Astrocyte (in vitro differentiated cells and primary cell): ENCODE measurements around the gene PSD. TPM values are rescaled to one million over a fixed set of nuclear protein-coding genes. Genes with fewer than 3 reads are reported as not detected.
A peak's percentile ranks its signal among the peaks of the same experiment; 100 is the strongest.

Experiments
- DNase-seq: peaks from one replicate; pipeline ENCODE4 v3.0.0-alpha.2; 2010; ENCODE audit warnings: low read depth
- FAIRE-seq: peaks from 2 replicates; lab custom pipeline; 2011; peaks lifted over from hg19 to GRCh38; lab: Jason Lieb, UNC
- H2AFZ ChIP-seq: 2 replicates; pipeline ENCODE4 v1.6.0; 2012; ENCODE audit warnings: low read depth, low read length, inconsistent platforms
- H3K27ac ChIP-seq: 2 replicates; pipeline ENCODE4 v1.5.1; 2011; ENCODE audit warnings: low read depth, low read length, inconsistent platforms
- H3K27me3 ChIP-seq: 2 replicates; pipeline ENCODE4 v1.6.0; 2011; ENCODE audit warnings: low read length, inconsistent platforms; ENCODE audit not compliant: insufficient read depth
- H3K36me3 ChIP-seq: 2 replicates; pipeline ENCODE4 v1.5.1; 2011; ENCODE audit warnings: low read length, inconsistent platforms; ENCODE audit not compliant: insufficient read depth
- H3K4me1 ChIP-seq: 2 replicates; pipeline ENCODE4 v1.5.1; 2011; ENCODE audit warnings: low read length, inconsistent platforms; ENCODE audit not compliant: insufficient read depth
- H3K4me2 ChIP-seq: 2 replicates; pipeline ENCODE4 v1.6.0; 2012; ENCODE audit warnings: low read length, inconsistent platforms
- H3K4me3 ChIP-seq: 2 replicates; pipeline ENCODE4 v1.5.1; 2011; ENCODE audit warnings: low read depth, mild to moderate bottlenecking, low read length, inconsistent platforms; ENCODE audit not compliant: insufficient read depth
- H3K79me2 ChIP-seq: 2 replicates; pipeline ENCODE4 v1.6.0; 2012; ENCODE audit warnings: mild to moderate bottlenecking, low read length, inconsistent platforms; ENCODE audit not compliant: insufficient read depth
- H3K9ac ChIP-seq: 2 replicates; pipeline ENCODE4 v1.6.0; 2012; ENCODE audit warnings: mild to moderate bottlenecking, low read length, inconsistent platforms
- H3K9me3 ChIP-seq: 2 replicates; pipeline ENCODE4 v1.5.1; 2012; ENCODE audit warnings: low read depth, mild to moderate bottlenecking, low read length, inconsistent platforms; ENCODE audit not compliant: insufficient read depth
- H4K20me1 ChIP-seq: 2 replicates; pipeline ENCODE4 v1.6.0; 2012; ENCODE audit warnings: low read length, inconsistent platforms; ENCODE audit not compliant: insufficient read depth
- H3K27ac Mint-ChIP-seq: one replicate; pipeline ENCODE4 v1.8.0; 2021; ENCODE audit warnings: mild to moderate bottlenecking, mixed read lengths; ENCODE audit not compliant: unreplicated experiment
- H3K27me3 Mint-ChIP-seq: one replicate; pipeline ENCODE4 v1.8.0; 2021; ENCODE audit warnings: low read depth, mixed read lengths; ENCODE audit not compliant: unreplicated experiment
- H3K36me3 Mint-ChIP-seq: one replicate; pipeline ENCODE4 v1.8.0; 2021; ENCODE audit warnings: low read depth, mixed read lengths; ENCODE audit not compliant: unreplicated experiment
- H3K4me1 Mint-ChIP-seq: one replicate; pipeline ENCODE4 v1.8.0; 2021; ENCODE audit warnings: low read depth, mixed read lengths; ENCODE audit not compliant: unreplicated experiment
- H3K4me3 Mint-ChIP-seq: one replicate; pipeline ENCODE4 v1.8.0; 2021; ENCODE audit warnings: mild to moderate bottlenecking, moderate library complexity, mixed read lengths; ENCODE audit not compliant: unreplicated experiment
- H3K9me3 Mint-ChIP-seq: one replicate; pipeline ENCODE4 v1.8.0; 2021; ENCODE audit warnings: mild to moderate bottlenecking, mixed read lengths; ENCODE audit not compliant: unreplicated experiment
- CTCF ChIP-seq: IDR thresholded peaks from 2 replicates; pipeline ENCODE4 v1.5.1; 2011; ENCODE audit warnings: low read depth, mild to moderate bottlenecking, inconsistent platforms, low read length, moderate library complexity; ENCODE audit not compliant: insufficient read depth
- EZH2 ChIP-seq: IDR thresholded peaks from 2 replicates; pipeline ENCODE4 v1.6.1; 2012; ENCODE audit warnings: mild to moderate bottlenecking, low read length, inconsistent platforms; ENCODE audit not compliant: insufficient read depth
- total RNA-seq: library from RNA; stranded (reverse); gene quantifications from 2 replicates; pipeline ENCODE4 v1.2.1, GENCODE V29; 2021

Gene PSD
- total RNA-seq, 1 donor from 2014 or later, result 8.8 TPM

GRCh38 chr10:102450124-102450373 is 31.5 kb upstream of the PSD start:
- H3K4me3 ChIP-seq, result peak overlapping the region; percentile 69
- no peaks in the 10 kb centered on the region for H4K20me1 ChIP-seq
- no peak overlapping the region for H3K27ac ChIP-seq
- H3K4me1 Mint-ChIP-seq, result peaks cover 17% of the 10 kb centered on the region
- H2AFZ ChIP-seq, result peak overlapping the region; percentile 90
- H3K79me2 ChIP-seq, result no peaks in the 10 kb centered on the region
- H3K9me3 ChIP-seq, result no peaks in the 10 kb centered on the region
- FAIRE-seq (no peak), DNase-seq (no peak)
- H3K36me3 Mint-ChIP-seq, result peaks cover 2% of the 10 kb centered on the region
- no peaks in the 10 kb centered on the region for H3K27me3 Mint-ChIP-seq
- H3K4me1 ChIP-seq, result peaks cover 23% of the 10 kb centered on the region
- TF ChIP-seq EZH2, result no peak
- no peak for TF ChIP-seq CTCF
- peak overlapping the region; percentile 74 for H3K9ac ChIP-seq
- H3K27me3 ChIP-seq, result no peaks in the 10 kb centered on the region
- peak overlapping the region; percentile 99 for H3K4me2 ChIP-seq
- H3K4me3 Mint-ChIP-seq, result peak overlapping the region; percentile 92
- no peak overlapping the region for H3K27ac Mint-ChIP-seq
- H3K9me3 Mint-ChIP-seq, result no peaks in the 10 kb centered on the region
- H3K36me3 ChIP-seq, result no peaks in the 10 kb centered on the region

GRCh38 chr10:102449321-102450123 is 30.9 kb upstream of the PSD start:
- H3K36me3 ChIP-seq, result no peaks in the 10 kb centered on the region
- peak overlapping the region; percentile 74 for H3K9ac ChIP-seq
- peak overlapping the region; percentile 99 for H3K4me2 ChIP-seq
- Mint-ChIP-seq H3K4me1 (peaks cover 15% of the 10 kb centered on the region), H3K27me3 (no peaks in the 10 kb centered on the region), H3K27ac (peak overlapping the region; percentile 53), H3K36me3 (peaks cover 2% of the 10 kb centered on the region), H3K4me3 (peak overlapping the region; percentile 92), H3K9me3 (no peaks in the 10 kb centered on the region)
- H3K4me3 ChIP-seq, result peak overlapping the region; percentile 69
- H3K4me1 ChIP-seq, result peaks cover 23% of the 10 kb centered on the region
- H3K27ac ChIP-seq, result no peak overlapping the region
- no peaks in the 10 kb centered on the region for H4K20me1 ChIP-seq
- no peaks in the 10 kb centered on the region for H3K79me2 ChIP-seq
- no peak for FAIRE-seq
- no peaks in the 10 kb centered on the region for H3K9me3 ChIP-seq
- TF ChIP-seq CTCF, result no peak
- no peak for TF ChIP-seq EZH2
- DNase-seq, result no peak
- peak overlapping the region; percentile 90 for H2AFZ ChIP-seq
- H3K27me3 ChIP-seq, result no peaks in the 10 kb centered on the region

- Mint-ChIP-seq H3K27me3 (peaks cover 1% of the 10 kb centered on the region), H3K4me1 (peaks cover 4% of the 10 kb centered on the region), H3K36me3 (peaks cover 2% of the 10 kb centered on the region), H3K27ac (no peak overlapping the region), H3K4me3 (no peak overlapping the region), H3K9me3 (no peaks in the 10 kb centered on the region)
- no peaks in the 10 kb centered on the region for H3K36me3 ChIP-seq
- no peak for DNase-seq
- peaks cover 7% of the 10 kb centered on the region for H3K27me3 ChIP-seq
- FAIRE-seq, result no peak
- no peak overlapping the region for H2AFZ ChIP-seq
- H3K27ac ChIP-seq, result no peak overlapping the region
- H3K4me2 ChIP-seq, result no peak overlapping the region
- H4K20me1 ChIP-seq, result no peaks in the 10 kb centered on the region
- H3K79me2 ChIP-seq, result no peaks in the 10 kb centered on the region
- H3K9me3 ChIP-seq, result no peaks in the 10 kb centered on the region
- H3K4me1 ChIP-seq, result peaks cover 4% of the 10 kb centered on the region
- H3K9ac ChIP-seq, result no peak overlapping the region
- H3K4me3 ChIP-seq, result no peak overlapping the region
- TF ChIP-seq CTCF, result no peak
- TF ChIP-seq EZH2, result no peak
Observed at GRCh38 chr10:102444851-102445250, 26.3 kb upstream of the PSD start.
